Epithelial cell of proximal tubule (primary cell): Measurements from ENCODE around the gene PROX1. TPM values are rescaled to one million over a fixed set of nuclear protein-coding genes. Genes with fewer than 3 reads are reported as not detected.

Experiments used
- DNase-seq: peaks from one replicate; pipeline ENCODE4 v3.0.0-alpha.2; 2011; ENCODE audit warnings: low read depth
- H3K4me3 ChIP-seq: 2 replicates; pipeline ENCODE4 v1.5.1; 2011; ENCODE audit warnings: low read depth, mild to moderate bottlenecking, low read length
- total RNA-seq: library from RNA; depleted of rRNA; stranded (reverse); fragments of >200 nt; gene quantifications from 2 replicates; pipeline ENCODE4 v1.2.3, GENCODE V29; 2015
- TF ChIP-seq, protein P1 (sequence below): conservative IDR thresholded peaks from 2 replicates; pipeline ENCODE4 v1.5.1; 2012; ENCODE audit warnings: low read depth, mild to moderate bottlenecking, low read length

The PROX1 gene
- total RNA-seq, 1 donor from 2014 or later = 0.06 TPM

DNA sequence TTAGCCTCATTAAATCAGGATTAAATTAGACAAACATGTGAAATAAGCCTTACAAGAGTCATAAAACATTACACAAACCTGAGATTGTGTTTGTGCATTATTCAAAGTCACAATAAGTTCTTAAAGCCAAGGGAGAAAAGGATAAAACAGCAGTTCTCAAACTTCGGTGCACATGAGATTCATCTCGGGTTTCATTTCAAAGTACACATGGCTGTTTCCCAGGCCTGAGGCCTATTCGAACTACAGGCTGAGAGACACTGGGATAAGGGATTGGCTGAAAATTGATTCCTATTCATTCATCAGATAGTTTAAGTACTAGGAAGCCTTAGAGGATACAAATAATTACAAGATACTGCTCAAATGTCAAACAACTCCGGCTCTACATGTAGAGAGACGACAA is 35.9 kb upstream of the PROX1 start:
- no peak for DNase-seq
- TF ChIP-seq, protein P1, sequence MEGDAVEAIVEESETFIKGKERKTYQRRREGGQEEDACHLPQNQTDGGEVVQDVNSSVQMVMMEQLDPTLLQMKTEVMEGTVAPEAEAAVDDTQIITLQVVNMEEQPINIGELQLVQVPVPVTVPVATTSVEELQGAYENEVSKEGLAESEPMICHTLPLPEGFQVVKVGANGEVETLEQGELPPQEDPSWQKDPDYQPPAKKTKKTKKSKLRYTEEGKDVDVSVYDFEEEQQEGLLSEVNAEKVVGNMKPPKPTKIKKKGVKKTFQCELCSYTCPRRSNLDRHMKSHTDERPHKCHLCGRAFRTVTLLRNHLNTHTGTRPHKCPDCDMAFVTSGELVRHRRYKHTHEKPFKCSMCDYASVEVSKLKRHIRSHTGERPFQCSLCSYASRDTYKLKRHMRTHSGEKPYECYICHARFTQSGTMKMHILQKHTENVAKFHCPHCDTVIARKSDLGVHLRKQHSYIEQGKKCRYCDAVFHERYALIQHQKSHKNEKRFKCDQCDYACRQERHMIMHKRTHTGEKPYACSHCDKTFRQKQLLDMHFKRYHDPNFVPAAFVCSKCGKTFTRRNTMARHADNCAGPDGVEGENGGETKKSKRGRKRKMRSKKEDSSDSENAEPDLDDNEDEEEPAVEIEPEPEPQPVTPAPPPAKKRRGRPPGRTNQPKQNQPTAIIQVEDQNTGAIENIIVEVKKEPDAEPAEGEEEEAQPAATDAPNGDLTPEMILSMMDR = no peak
- no peak overlapping the region for H3K4me3 ChIP-seq

DNA sequence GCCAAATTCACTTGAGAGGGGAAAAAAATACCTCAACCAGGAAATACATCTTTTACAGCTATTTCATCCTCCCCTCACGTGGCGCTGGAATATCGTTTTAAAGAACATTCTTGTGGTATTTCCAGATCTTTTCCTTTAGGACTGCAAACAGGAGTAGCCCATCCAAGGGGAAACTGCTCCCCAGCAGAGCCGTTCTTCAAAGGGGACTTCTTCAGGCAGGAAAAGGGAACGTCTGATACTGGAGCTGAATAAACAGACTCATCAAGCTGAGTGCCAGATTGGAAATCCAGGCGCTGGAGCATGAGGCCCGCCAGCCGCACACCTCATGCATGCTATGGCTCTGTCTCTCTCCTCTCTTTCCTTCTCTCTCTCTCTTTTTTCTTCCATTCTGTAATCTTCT is 34.0 kb upstream of the PROX1 start:
- no peak for DNase-seq
- TF ChIP-seq, protein P1 = no peak
- H3K4me3 ChIP-seq = no peak overlapping the region

DNA sequence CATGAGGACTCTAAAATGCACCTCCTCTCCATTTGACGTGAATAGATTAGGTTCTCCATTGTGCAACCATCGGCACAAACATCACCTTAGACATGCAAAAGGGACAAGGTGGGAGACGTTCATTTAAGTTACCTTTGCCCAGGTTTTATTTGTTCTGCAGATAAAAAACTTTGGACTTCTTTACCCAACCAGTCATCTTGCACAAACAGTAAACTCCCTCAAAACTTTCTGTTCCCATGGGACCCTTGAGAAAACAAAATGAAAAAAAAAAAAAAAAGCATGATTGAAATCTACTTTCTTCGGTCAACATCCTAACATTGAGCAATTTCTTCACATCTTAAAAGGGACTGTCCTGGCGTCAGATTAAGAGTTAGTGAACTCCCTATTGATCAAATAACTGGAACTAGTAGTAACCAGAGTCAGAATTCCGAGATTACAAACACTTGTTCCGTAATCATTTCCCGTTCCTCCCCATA is 31.4 kb upstream of the PROX1 start:
- H3K4me3 ChIP-seq = no peak overlapping the region
- TF ChIP-seq, protein P1 = no peak
- DNase-seq = no peak

DNA sequence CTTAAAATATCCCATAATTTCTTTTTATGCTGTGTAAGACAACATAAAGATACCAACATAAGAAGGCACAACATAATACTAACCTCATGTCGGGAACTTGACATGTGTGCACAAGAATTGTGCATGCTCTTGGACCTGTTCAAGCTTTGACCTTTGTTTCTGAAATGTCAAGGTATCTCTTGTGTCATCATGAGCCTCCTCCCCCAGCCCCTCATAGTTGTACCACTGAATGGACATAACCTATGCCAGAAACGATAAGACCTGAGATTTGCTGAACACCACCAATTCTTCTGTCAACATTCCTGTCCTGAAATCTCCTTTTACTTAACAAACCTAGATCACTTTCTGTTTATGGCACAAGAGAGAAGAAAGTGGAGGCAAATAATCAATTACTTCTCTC is 29.4 kb upstream of the PROX1 start:
- TF ChIP-seq, protein P1 = no peak
- no peak overlapping the region for H3K4me3 ChIP-seq
- DNase-seq = no peak

DNA sequence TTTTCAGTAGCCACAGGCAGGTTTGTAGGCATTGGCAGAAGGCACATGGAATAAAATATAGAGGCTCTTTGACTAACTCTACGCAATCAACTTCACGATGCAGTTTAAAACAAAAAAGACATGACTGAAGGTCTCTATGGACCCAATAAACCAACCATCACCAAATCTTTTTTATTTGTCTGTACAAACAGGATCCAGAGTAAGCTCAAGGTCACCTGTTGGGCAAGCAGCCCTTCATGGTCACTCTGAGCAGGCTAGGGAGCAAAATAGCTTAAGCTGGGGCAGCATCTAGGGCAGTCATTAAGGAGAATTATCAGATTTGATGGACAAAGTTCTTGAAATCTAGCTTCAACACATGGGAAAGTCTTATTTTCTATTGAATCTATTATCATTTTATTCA is 26.8 kb upstream of the PROX1 start:
- DNase-seq = no peak
- H3K4me3 ChIP-seq = no peak overlapping the region
- TF ChIP-seq, protein P1 = no peak

DNA sequence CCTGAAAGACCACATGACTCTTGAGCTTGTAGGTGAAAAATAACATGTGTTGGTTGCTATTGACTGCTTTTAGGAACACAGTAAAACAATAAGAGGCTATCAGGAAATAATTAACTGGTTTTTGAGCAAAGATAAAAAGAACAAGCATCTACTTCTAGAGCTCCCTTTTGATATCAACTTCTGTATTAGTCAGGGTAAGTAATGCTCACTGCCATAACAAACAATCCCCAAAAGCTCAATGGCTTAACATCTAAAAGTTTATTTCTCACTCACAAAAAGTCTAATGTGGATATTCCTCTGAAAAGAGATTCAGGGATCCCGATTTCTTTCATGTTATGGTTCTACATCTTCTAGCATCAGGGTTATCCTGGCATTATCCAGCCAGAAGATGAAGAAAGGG is 25.3 kb upstream of the PROX1 start:
- no peak overlapping the region for H3K4me3 ChIP-seq
- TF ChIP-seq, protein P1 = no peak
- no peak for DNase-seq

DNA sequence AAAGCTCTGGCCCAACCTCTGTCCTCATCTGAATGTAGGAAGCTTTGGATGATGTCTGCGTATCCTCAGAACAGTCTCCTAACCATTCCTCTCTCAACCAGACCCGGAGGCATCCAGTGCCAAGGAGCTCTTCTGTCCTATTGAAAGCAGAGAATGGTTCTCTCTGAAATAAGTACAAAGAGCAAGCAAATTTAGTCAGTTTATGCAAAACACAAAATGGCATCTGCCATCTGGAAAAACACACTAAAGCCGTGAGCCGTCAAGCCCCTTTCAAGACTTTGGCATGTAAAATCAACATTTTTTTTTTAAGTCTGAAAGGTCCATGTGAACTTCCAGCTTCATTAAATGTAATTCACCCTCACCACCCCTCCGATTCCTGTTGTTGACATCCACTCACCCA is 21.7 kb upstream of the PROX1 start:
- DNase-seq = no peak
- TF ChIP-seq, protein P1 = no peak
- no peak overlapping the region for H3K4me3 ChIP-seq
